ENCODE data around the gene KAT2A.

DNA sequence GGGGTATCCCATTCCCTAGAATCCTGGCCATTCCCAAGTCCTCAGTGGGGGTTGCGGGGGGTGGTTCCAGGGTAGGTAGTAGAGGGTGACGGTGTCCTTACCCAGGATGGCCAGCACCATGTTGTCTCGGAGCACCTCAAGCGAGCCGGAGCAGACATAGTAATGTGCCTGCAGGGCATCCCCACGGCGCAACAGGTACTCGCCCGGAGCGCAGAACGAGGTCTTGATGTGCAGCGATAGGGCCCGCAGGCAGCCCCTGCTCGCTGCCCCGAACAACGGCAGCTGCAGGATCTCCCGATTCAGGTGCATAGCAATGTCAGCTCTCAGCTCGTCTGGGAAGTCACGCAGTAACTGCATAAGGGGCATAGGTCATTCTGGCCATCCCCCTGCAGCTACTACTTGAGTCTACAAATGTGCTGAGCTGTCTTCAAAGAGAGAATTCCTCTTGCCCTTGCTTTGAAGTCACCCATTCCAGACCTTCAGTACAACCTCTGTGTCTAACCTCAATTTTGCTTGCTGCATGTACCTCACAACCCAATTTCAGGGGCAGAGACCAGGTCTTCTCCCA is 45.1 kb upstream of the KAT2A start:
- TF ChIP-seq, protein P1, sequence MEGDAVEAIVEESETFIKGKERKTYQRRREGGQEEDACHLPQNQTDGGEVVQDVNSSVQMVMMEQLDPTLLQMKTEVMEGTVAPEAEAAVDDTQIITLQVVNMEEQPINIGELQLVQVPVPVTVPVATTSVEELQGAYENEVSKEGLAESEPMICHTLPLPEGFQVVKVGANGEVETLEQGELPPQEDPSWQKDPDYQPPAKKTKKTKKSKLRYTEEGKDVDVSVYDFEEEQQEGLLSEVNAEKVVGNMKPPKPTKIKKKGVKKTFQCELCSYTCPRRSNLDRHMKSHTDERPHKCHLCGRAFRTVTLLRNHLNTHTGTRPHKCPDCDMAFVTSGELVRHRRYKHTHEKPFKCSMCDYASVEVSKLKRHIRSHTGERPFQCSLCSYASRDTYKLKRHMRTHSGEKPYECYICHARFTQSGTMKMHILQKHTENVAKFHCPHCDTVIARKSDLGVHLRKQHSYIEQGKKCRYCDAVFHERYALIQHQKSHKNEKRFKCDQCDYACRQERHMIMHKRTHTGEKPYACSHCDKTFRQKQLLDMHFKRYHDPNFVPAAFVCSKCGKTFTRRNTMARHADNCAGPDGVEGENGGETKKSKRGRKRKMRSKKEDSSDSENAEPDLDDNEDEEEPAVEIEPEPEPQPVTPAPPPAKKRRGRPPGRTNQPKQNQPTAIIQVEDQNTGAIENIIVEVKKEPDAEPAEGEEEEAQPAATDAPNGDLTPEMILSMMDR (IDR thresholded peaks at IDR 0.05) = no peak
- TF ChIP-seq POLR2A (IDR thresholded peaks at IDR 0.05) = no peak

Data from adrenal gland (tissue), 5 donors.